Measurements from ENCODE around the gene NBPF11. TPM values are rescaled to one million over a fixed set of nuclear protein-coding genes. Genes with fewer than 3 reads are reported as not detected.

Gene NBPF11
- total RNA-seq, 4 donors from 2014 or later, result 0.58 to 1.8 (median 1.3) TPM

DNA sequence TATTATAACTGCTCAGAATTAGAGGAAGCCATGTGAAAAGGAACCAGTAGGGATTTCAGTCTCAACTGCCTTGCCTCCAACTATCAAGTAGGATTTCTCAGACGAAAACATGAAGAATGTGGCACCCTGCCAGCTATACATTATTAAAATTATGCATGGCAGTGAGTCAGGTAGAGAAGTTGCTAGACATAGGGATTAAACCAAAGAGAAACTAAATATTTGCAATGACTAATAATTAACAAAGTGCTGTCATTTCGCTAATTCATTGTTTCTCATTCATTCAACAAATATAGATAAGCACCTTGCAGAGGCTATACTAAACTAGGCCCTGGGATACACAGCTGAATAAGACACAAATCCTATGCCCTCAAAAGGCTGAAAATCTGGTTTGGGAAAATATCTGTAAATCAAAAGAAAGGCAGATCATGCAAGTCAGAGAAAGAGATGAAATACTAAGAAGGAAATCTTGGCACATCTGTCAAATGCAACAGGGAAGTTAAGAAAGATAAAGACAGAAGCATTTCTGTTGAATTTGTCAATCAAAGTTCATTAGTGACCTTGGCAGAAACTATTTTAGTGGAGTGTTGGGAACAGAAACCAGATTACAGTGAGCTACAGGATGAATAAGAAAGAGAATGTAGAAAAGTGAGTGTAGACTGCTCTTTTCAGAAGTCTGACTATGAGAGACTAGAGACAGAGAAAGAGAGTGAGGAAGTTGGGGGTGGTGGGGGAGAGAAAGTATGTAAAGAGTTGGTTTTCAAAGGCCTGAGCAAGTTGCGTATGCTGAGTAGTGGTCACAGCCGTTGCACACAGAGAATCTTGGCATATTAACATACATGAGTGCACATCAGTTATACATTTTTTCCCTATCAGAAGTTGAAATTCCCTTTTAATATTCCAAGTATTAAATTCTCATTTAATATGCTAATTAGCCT is 14.7 kb upstream of the NBPF11 start:
- in situ Hi-C loops (cut with MboI; ENCODE audit: low sequenced_read_pairs in 4 of 4), result no loop called here
- ATAC-seq, result no peak
- Histone ChIP-seq H3K27me3 (peaks cover 0 to under 1% (median 0%) of the 10 kb centered on the region in 3 donors), H3K4me1 (no peaks in the 10 kb centered on the region), H3K9me3 (no peaks in the 10 kb centered on the region), H3K36me3 (no peaks in the 10 kb centered on the region), H3K27ac (no peak overlapping the region), H3K4me3 (no peak overlapping the region)
- intact Hi-C loops (cut with DNase I; ENCODE audit: low total_unique reads), result no loop called here
- TF ChIP-seq, protein P1, sequence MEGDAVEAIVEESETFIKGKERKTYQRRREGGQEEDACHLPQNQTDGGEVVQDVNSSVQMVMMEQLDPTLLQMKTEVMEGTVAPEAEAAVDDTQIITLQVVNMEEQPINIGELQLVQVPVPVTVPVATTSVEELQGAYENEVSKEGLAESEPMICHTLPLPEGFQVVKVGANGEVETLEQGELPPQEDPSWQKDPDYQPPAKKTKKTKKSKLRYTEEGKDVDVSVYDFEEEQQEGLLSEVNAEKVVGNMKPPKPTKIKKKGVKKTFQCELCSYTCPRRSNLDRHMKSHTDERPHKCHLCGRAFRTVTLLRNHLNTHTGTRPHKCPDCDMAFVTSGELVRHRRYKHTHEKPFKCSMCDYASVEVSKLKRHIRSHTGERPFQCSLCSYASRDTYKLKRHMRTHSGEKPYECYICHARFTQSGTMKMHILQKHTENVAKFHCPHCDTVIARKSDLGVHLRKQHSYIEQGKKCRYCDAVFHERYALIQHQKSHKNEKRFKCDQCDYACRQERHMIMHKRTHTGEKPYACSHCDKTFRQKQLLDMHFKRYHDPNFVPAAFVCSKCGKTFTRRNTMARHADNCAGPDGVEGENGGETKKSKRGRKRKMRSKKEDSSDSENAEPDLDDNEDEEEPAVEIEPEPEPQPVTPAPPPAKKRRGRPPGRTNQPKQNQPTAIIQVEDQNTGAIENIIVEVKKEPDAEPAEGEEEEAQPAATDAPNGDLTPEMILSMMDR (IDR thresholded peaks at IDR 0.05 in 4 of 5, conservative IDR thresholded peaks at IDR 0.05 in 1 of 5), result no peak
- no peak for TF ChIP-seq POLR2A (IDR thresholded peaks at IDR 0.05)
- no peak for DNase-seq

DNA sequence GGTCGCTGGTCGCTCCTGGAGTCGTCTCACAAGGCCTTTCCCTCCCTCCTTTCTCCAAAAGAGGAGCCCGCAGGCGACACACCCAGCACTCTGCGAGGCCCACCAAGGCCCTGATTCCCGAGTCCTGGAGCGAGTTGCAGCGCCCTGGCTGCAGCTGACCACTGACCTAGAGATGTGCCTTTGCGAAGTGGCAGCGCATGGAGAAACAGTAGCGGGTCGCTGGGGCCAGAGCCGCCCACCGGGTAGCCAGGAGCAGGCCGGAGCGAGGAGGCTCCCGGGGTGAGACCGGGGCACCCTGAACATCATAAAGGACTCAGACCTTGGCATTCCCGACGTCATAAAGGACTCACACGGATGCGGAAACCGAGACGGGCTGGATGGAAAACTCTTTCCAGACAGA is 10.3 kb upstream of the NBPF11 start:
- no peak for TF ChIP-seq POLR2A (IDR thresholded peaks at IDR 0.05)
- TF ChIP-seq, protein P1 (IDR thresholded peaks at IDR 0.05 in 4 of 5, conservative IDR thresholded peaks at IDR 0.05 in 1 of 5), result no peak
- DNase-seq, result no peak
- no peak overlapping the region for H3K4me3 ChIP-seq
- peaks cover 0 to 32% (median 25%) of the 10 kb centered on the region in 3 donors for H3K27me3 ChIP-seq
- in situ Hi-C loops (cut with MboI; ENCODE audit: low sequenced_read_pairs in 4 of 4) (no loop called here), intact Hi-C loops (cut with DNase I; ENCODE audit: low total_unique reads) (no loop called here)
- no peaks in the 10 kb centered on the region for H3K4me1 ChIP-seq
- no peaks in the 10 kb centered on the region for H3K36me3 ChIP-seq
- ATAC-seq, result no peak
- no peak overlapping the region for H3K27ac ChIP-seq
- H3K9me3 ChIP-seq, result no peaks in the 10 kb centered on the region

DNA sequence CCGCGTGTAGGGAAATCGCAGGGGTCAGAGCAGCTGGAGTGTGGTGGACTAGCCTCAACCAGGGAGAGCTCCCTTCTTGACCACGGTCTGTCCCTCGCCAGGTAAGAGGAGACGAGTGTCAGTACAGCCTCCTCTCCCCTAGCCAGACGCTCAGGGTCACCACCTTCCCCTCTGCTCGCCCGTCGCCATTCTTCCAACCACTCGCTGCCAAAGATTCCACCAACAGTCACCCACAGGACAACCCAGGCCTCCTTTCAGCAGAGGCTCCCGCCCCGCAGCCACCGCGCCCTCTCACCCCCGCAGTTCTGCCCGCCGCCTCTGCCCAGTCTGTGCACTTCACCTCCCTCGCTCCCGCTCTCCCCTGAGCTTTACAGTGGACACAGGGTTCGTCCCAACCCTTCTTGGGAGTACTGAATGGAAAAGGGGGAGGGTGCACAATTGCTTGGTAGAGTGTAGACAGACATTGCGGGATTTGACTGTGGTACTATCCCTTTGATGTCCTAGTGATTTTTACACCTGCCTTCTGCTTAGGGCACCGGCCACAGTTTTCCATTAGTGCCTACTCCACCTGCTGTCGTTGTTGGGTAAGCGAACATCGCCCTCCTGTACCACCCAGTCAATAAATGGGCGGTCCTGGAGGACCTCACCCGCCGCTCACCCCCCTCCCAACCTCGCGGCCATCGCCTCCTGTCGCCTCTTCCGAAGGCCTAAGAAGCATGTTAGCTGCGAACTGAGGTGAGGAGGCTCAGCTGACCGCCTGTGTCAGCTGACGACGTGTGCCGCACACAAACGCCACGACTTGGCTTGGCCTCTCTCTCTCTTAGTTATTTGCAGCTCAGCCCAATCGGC is 9.2 kb upstream of the NBPF11 start:
- H3K27ac ChIP-seq, result no peak overlapping the region
- H3K9me3 ChIP-seq, result no peaks in the 10 kb centered on the region
- ATAC-seq, result no peak
- DNase-seq, result no peak
- H3K27me3 ChIP-seq, result peaks cover 0 to 32% (median 25%) of the 10 kb centered on the region in 3 donors
- intact Hi-C loops (cut with DNase I; ENCODE audit: low total_unique reads), result no loop called here
- no peaks in the 10 kb centered on the region for H3K36me3 ChIP-seq
- H3K4me3 ChIP-seq, result no peak overlapping the region
- in situ Hi-C loops (cut with MboI; ENCODE audit: low sequenced_read_pairs in 4 of 4), result no loop called here
- TF ChIP-seq, protein P1 (IDR thresholded peaks at IDR 0.05 in 4 of 5, conservative IDR thresholded peaks at IDR 0.05 in 1 of 5), result no peak
- TF ChIP-seq POLR2A (IDR thresholded peaks at IDR 0.05), result no peak
- H3K4me1 ChIP-seq, result no peaks in the 10 kb centered on the region

DNA sequence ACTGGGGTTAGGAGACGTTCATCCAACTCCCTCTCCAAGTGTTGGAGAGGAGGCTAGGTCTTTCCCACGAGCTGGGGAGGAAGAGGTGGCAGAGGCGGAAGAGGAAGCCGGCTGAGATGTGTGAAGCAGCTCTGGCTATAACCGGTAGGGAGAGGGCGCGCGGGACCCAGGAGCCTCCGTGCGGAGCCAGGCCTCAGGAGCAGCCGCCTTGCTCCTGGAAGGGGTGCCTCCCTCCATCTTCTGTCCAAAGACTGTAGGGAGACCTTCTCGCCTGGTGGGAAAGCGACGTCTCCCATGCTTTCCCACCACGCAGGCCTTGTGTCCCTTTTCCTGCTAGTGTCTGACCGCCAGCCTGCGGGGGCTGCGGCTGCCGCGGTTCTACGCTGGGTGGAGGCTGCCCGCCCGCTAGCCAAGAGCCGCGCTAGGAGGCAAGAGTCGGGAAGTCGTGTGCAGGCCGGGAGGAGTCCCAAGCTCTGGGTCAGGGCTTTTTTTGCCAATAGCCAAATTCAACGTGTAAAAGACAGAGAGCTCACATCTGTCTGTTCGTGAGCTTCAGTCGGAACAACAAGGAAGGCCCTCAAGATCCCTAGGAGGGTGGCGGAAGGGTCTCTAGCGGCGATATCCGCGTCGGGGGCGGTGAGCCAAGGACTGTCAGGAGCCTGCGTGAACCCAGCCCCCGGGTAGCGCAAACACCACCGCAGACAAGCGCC is 8.4 kb upstream of the NBPF11 start:
- Histone ChIP-seq H3K9me3 (no peaks in the 10 kb centered on the region), H3K36me3 (no peaks in the 10 kb centered on the region), H3K27ac (no peak overlapping the region), H3K4me3 (no peak overlapping the region), H3K27me3 (peaks cover 0 to 32% (median 25%) of the 10 kb centered on the region in 3 donors), H3K4me1 (no peaks in the 10 kb centered on the region)
- no peak for ATAC-seq
- DNase-seq, result no peak
- no peak for TF ChIP-seq POLR2A (IDR thresholded peaks at IDR 0.05)
- TF ChIP-seq, protein P1 (IDR thresholded peaks at IDR 0.05 in 4 of 5, conservative IDR thresholded peaks at IDR 0.05 in 1 of 5), result no peak
- in situ Hi-C loops (cut with MboI; ENCODE audit: low sequenced_read_pairs in 4 of 4) (no loop called here), intact Hi-C loops (cut with DNase I; ENCODE audit: low total_unique reads) (no loop called here)

All from gastrocnemius medialis (tissue), 4 donors.